GM08714 (cell line): ENCODE measurements around the gene ING5.
"Not testable (repeated sequence)": the region's sequence is repeated elsewhere in the genome, so short reads cannot be mapped to it uniquely, and the experiment has no call there.

Experiments
- H3K4me3 ChIP-seq: fragments of 200-500 bp; sonication (Bioruptor generic); 2 replicates; pipeline ENCODE4 v1.5.1; 2014; ENCODE audit warnings: mild to moderate bottlenecking, low read length, inconsistent platforms
- ZNF274 ChIP-seq: IDR thresholded peaks from 2 replicates; pipeline ENCODE4 v1.6.1; 2012; ENCODE audit warnings: mild to moderate bottlenecking, low read depth, low read length

ING5 gene

GRCh38 chr2:241734208-241734466 lies 32.3 kb downstream of the ING5 start:
- no peak for TF ChIP-seq ZNF274
- H3K4me3 ChIP-seq, result peak overlapping the region; percentile 31; the same call in 1 of the 2 replicates

GRCh38 chr2:241734467-241735208 lies 32.8 kb downstream of the ING5 start, which contains the start of gene D2HGDH:
TSS of gene D2HGDH (plus strand) at chr2:241734630. CDS start at chr2:241735225, 595 bp downstream.
- TF ChIP-seq ZNF274, result no peak
- H3K4me3 ChIP-seq, result peak within 1 kb of the TSS; percentile 89

DNA sequence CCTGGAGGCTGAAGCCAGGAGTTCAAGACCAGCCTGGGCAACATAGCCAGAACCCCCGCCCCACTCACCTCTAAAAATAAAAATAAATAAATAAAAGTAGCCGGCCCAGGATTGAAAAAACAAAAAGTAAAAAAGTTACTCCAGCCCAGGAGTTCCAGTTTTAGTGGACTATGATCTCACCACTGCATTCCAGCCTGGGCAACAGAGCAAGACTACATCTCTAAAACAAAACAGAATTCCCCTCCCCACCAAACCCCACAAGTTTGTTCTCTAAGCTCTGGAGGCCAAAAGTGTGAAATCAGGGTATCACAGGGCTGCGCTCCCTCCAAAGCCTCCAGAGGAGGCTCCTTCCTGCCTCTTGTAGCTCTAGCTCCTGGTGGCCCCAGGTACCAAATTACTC lies 34.3 kb downstream of the ING5 start:
- TF ChIP-seq ZNF274, result no peak
- no peak overlapping the region for H3K4me3 ChIP-seq

DNA sequence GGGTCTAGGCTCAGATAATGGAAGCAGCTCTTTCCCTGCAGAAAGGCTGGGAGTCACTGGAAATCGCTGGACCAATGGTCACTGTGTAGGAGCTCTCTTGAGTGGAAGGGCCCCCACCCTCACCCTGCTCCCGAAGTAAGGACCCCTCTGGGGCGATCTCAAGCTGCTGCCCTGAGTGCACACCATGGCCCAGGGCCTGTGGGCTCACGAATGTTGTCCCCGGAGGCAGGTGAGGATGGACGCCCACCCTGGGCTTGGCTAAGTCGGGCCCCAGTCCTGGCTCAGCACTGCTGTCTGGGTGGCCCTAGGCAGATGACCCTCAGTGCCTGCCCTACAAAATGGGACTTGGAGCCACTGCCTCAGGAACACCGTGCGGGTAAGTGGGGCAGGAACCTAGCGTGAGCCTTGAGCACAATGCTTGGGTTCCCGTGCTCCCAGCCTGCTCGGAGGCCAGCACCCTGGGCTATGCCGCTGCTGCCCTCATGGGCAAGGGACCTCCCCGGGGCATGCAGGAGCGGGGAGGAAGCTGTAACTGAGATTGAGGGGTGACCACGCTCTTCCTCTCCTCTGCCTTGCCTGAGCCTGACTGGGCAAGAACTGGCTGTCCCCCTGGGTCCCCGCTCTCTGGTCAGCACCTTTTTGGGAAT lies 36.3 kb downstream of the ING5 start:
- no peak for TF ChIP-seq ZNF274

DNA sequence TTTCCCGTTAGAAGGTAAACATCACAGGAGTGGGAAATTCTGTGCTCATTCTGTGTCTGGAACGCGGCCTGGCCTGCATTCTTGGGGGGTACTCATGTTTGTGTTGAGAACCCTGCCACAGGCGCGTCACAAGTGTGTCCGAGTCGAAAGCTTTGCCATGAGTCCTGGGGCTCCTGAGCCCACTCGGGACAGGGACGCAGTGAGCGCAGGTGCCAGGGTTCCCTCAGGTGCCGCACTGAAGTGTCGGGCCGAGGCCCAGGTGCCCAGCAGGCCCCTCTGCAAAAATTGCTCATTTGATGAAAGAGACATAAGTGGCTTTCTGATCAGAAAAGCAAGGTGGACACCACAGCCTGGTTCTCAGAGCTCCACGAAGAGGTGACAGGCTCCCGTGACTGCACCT lies 37.3 kb downstream of the ING5 start:
- no peak overlapping the region for H3K4me3 ChIP-seq
- no peak for TF ChIP-seq ZNF274

More for the DNA sequence above, 36.3 kb downstream of the ING5 start:
- H3K4me3 ChIP-seq, result no peak overlapping the region

GRCh38 chr2:241739651-241740050 lies 37.8 kb downstream of the ING5 start:
- TF ChIP-seq ZNF274, result no peak
- H3K4me3 ChIP-seq, result no peak overlapping the region

DNA sequence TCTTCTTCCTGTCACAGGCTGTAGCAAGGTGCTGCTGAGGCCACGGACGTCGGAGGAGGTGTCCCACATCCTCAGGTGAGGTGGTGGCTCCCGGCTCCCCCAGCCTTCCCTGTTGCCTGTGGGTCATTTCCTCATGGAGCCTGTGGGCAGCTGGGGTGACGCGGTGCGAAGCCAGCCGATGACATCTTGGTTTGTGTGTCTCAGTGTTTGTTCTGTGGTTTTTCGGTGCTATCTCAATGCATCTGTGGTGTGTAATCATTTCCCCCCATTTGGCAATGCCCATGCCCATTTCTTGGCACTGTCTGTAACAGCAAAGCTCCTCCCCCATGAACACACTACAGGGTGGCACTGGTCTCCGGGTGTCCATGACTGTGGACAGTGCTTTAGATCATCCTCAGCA lies 39.2 kb downstream of the ING5 start:
- no peak overlapping the region for H3K4me3 ChIP-seq
- TF ChIP-seq ZNF274, result no peak

GRCh38 chr2:241742320-241742939 lies 40.6 kb downstream of the ING5 start:
- TF ChIP-seq ZNF274, result no peak
- H3K4me3 ChIP-seq, result no peak overlapping the region

- not testable (repeated sequence) for H3K4me3 ChIP-seq
Observed at GRCh38 chr2:241743008-241743407, 41.2 kb downstream of the ING5 start.

DNA sequence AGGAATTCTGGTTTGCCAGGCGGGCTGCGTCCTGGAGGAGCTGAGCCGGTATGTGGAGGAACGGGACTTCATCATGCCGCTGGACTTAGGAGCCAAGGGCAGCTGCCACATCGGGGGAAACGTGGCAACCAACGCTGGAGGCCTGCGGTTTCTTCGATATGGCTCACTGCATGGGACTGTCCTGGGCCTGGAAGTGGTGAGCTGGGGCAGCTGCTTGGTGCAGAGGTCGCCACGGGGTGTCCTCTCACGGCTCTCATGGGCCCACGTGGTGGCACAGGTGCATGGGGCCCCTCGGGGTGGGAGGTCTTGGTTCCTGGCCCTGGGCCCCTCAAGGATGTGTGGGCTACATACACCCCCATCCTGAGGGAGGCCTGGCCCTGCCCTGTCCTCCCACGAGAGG lies 41.8 kb downstream of the ING5 start:
- no peak for TF ChIP-seq ZNF274
- H3K4me3 ChIP-seq, result no peak overlapping the region

- no peak overlapping the region for H3K4me3 ChIP-seq
- TF ChIP-seq ZNF274, result no peak
Observed at GRCh38 chr2:241744028-241744754, 42.4 kb downstream of the ING5 start.

GRCh38 chr2:241745276-241745675 lies 43.4 kb downstream of the ING5 start:
- no peak for TF ChIP-seq ZNF274
- H3K4me3 ChIP-seq, result no peak overlapping the region

- no peak for TF ChIP-seq ZNF274
- no peak overlapping the region for H3K4me3 ChIP-seq
Observed at GRCh38 chr2:241746084-241746483, 44.2 kb downstream of the ING5 start.

- H3K4me3 ChIP-seq, result no peak overlapping the region
- TF ChIP-seq ZNF274, result no peak
Observed at GRCh38 chr2:241748468-241749256, 46.8 kb downstream of the ING5 start.
